HepG2 (cell line): ENCODE data around the gene KBTBD3. TPM values are rescaled to one million over a fixed set of nuclear protein-coding genes. Genes with fewer than 3 reads are reported as not detected.
A peak's percentile ranks its signal among the peaks of the same experiment; 100 is the strongest.

Experiments used
- ATAC-seq: fragments of 200-7000 bp; cut with Tn5 transposase; 3 replicates; pipeline ENCODE4 v1.9.1; 2020; ENCODE audit warnings: mild to moderate bottlenecking, moderate library complexity
- BruUV-seq: library from RNA; stranded (reverse); fragments of 400-500 nt; replicated peaks from 2 replicates; lab custom pipeline; 2021; lab: Mats Ljungman, UMichigan
- CTCF ChIA-PET: fragments of 300-600 bp; formaldehyde crosslinking; extraction: SDS; loops from one replicate; lab custom pipeline; 2021; ENCODE audit warnings: low total read pairs, inconsistent platforms, low intra/inter-chr PET ratio; lab: Yijun Ruan, JAX
- POLR2A ChIA-PET: fragments of 350-600 bp; sonication (Branson Sonifier 250); formaldehyde crosslinking; loops from one replicate; lab custom pipeline; 2020; ENCODE audit warnings: antibody characterized with exemption, inconsistent platforms; lab: Yijun Ruan, JAX
- DNase-seq: peaks from one replicate; pipeline ENCODE4 v3.0.0-alpha.2; 2015; ENCODE audit warnings: low spot score
- FAIRE-seq: peaks from 3 replicates; lab custom pipeline; 2011; peaks lifted over from hg19 to GRCh38; lab: Jason Lieb, UNC
- H2AFZ ChIP-seq: one replicate; pipeline ENCODE4 v1.6.1; 2011; ENCODE audit warnings: low read length, inconsistent platforms
- H3K27ac ChIP-seq: fragments of 300-600 bp; 3 replicates; pipeline ENCODE4 v1.8.0; 2011; ENCODE audit warnings: mixed run types, mild to moderate bottlenecking, mixed read lengths, low read length, inconsistent platforms; ENCODE audit not compliant: insufficient read depth; ENCODE audit errors: extremely low read length
- H3K27me3 ChIP-seq, 2 experiments: fragments of 200-600 bp in 1 of 2; 2 replicates in 1 of 2; 3 replicates in 1 of 2; pipeline versions ENCODE4 v1.6.0 to v1.8.0; 2011; ENCODE audit warnings: low read length in 2 of 2, mild to moderate bottlenecking in 2 of 2, moderate library complexity in 2 of 2, inconsistent platforms in 1 of 2; ENCODE audit not compliant: insufficient read depth in 2 of 2, control insufficient read depth in 1 of 2
- H3K36me3 ChIP-seq, 2 experiments: fragments of 200-600 bp in 1 of 2; replicated peaks in 1 of 2; 2 replicates in 1 of 2; 3 replicates in 1 of 2; pipeline versions ENCODE4 v1.5.1 to v1.8.0; 2011; ENCODE audit warnings: low read length in 2 of 2, inconsistent platforms in 1 of 2; ENCODE audit not compliant: insufficient read depth in 2 of 2, control insufficient read depth in 1 of 2
- H3K4me1 ChIP-seq: 2 replicates; pipeline ENCODE4 v1.5.1; 2012; ENCODE audit warnings: low read length, inconsistent platforms; ENCODE audit not compliant: insufficient read depth
- H3K4me2 ChIP-seq: 2 replicates; pipeline ENCODE4 v1.6.0; 2011; ENCODE audit warnings: low read depth, low read length, inconsistent platforms
- H3K4me3 ChIP-seq, 3 experiments: fragments of 200-600 bp in 1 of 3; sonication (generic), shearing (Covaris generic) in 1 of 3; replicated peaks in 1 of 3; 2 replicates each; pipeline ENCODE4 v1.5.1; 2011 to 2016; ENCODE audit warnings: low read length in 3 of 3, inconsistent platforms in 2 of 3, low read depth in 2 of 3, mild to moderate bottlenecking in 2 of 3, control low read depth in 1 of 3, mixed read lengths in 1 of 3; ENCODE audit not compliant: insufficient read depth in 1 of 3
- H3K79me2 ChIP-seq: one replicate; pipeline ENCODE4 v1.6.1; 2011; ENCODE audit warnings: low read length, inconsistent platforms; ENCODE audit not compliant: insufficient read depth
- H3K9ac ChIP-seq: 2 replicates; pipeline ENCODE4 v1.6.0; 2011; ENCODE audit warnings: mild to moderate bottlenecking, low read depth, low read length, inconsistent platforms; ENCODE audit not compliant: insufficient read depth
- H3K9me3 ChIP-seq: 2 replicates; pipeline ENCODE4 v1.5.1; 2012; ENCODE audit warnings: mild to moderate bottlenecking, low read length
- H4K20me1 ChIP-seq: 2 replicates; pipeline ENCODE4 v1.6.0; 2011; ENCODE audit warnings: inconsistent platforms, mild to moderate bottlenecking, low read length, moderate library complexity; ENCODE audit not compliant: insufficient read depth
- GATAD2A ChIP-seq: IDR thresholded peaks from 2 replicates; pipeline ENCODE4 v1.6.1; 2016
- KDM2A ChIP-seq: sonication (generic); formaldehyde crosslinking; IDR thresholded peaks from 2 replicates; pipeline ENCODE4 v1.4.0; 2020; ENCODE audit warnings: low read depth, missing genetic modification reagents, borderline replicate concordance
- MIER2 ChIP-seq: IDR thresholded peaks from 2 replicates; pipeline ENCODE4 v1.6.1; 2016; ENCODE audit warnings: missing biosample characterization, missing genetic modification reagents
- MIXL1 ChIP-seq: IDR thresholded peaks from 2 replicates; pipeline ENCODE4 v1.6.1; 2016
- PPARG ChIP-seq: conservative IDR thresholded peaks from 2 replicates; pipeline ENCODE4 v1.6.1; 2016; ENCODE audit warnings: missing biosample characterization, missing genetic modification reagents
- RFX3 ChIP-seq: IDR thresholded peaks from 2 replicates; pipeline ENCODE4 v1.6.1; 2016; ENCODE audit warnings: missing biosample characterization, missing genetic modification reagents
- SMC3 ChIP-seq: IDR thresholded peaks from 2 replicates; pipeline ENCODE4 v1.6.1; 2011; ENCODE audit warnings: low read length, improper control_type of control experiment
- SOX13 ChIP-seq, 3 experiments: fragments of 450-650 bp in 1 of 3; sonication (generic) in 1 of 3; formaldehyde crosslinking in 1 of 3; IDR thresholded peaks in 2 of 3; conservative IDR thresholded peaks in 1 of 3; 2 replicates each; pipeline versions ENCODE4 v1.5.0 to v1.6.1; 2016 to 2020; ENCODE audit warnings: antibody characterized with exemption in 1 of 3, mild to moderate bottlenecking in 1 of 3, missing compliant biosample characterization in 1 of 3, missing genetic modification reagents in 1 of 3, moderate library complexity in 1 of 3
- SOX5 ChIP-seq: IDR thresholded peaks from 2 replicates; pipeline ENCODE4 v1.6.1; 2016; ENCODE audit warnings: borderline replicate concordance
- TFAP4 ChIP-seq: sonication (generic); IDR thresholded peaks from 2 replicates; pipeline ENCODE4 v1.6.1; 2016; ENCODE audit warnings: low read depth, borderline replicate concordance
- ZBTB21 ChIP-seq: sonication (generic); formaldehyde crosslinking; IDR thresholded peaks from 2 replicates; pipeline ENCODE4 v1.4.0; 2020; ENCODE audit warnings: missing genetic modification reagents
- ZNF292 ChIP-seq: sonication (generic); formaldehyde crosslinking; IDR thresholded peaks from 2 replicates; pipeline ENCODE4 v1.8.1; 2022; ENCODE audit warnings: mild to moderate bottlenecking, low read depth, missing genetic modification reagents, borderline replicate concordance
- WGBS: methylation state at CpG from one replicate; pipeline ENCODE4 v1.1.6; 2017; ENCODE audit warnings: low lambda C conversion rate; 5-methylcytosine and 5-hydroxymethylcytosine counted together
- in situ Hi-C: cut with HindIII; loops from 2 replicates; pipeline ENCODE4 v1.10.0; 2017; ENCODE audit warnings: low pct_unique_long_range_greater_than_20kb; ENCODE audit not compliant: extremely low pct_ligation_motif_present
- intact Hi-C: fragments of 100-400 bp; cut with micrococcal nuclease; formaldehyde crosslinking; loops from one replicate; pipeline ENCODE4 v1.10.0; 2022; ENCODE audit not compliant: unreplicated experiment
- polyA plus RNA-seq, 8 experiments: library from polyadenylated mRNA; depleted of rRNA in 3 of 8; stranded (reverse) in 7 of 8; unstranded in 1 of 8; fragments of >200 nt; fragmentation: Illumina TruSeq in 4 of 8; extraction: Trizol in 4 of 8; gene quantifications; 2 replicates each; pipeline versions ENCODE4 v1.2.1 to v1.2.3, GENCODE V29; 2011 to 2016; ENCODE audit warnings: low read depth in 4 of 8, missing spikeins in 1 of 8, mixed read lengths in 1 of 8; ENCODE audit not compliant: insufficient read depth in 1 of 8
- total RNA-seq, 5 experiments: library from RNA; depleted of rRNA; stranded (reverse); fragments of >200 nt; fragmentation: Illumina TruSeq; extraction: Trizol; gene quantifications; 2 replicates each; pipeline ENCODE4 v1.2.3, GENCODE V29; 2016; ENCODE audit warnings: low read depth in 1 of 5
- TF ChIP-seq, protein P1 (sequence below): sonication (generic); formaldehyde crosslinking; IDR thresholded peaks from 2 replicates; pipeline ENCODE4 v1.5.1; 2020; ENCODE audit warnings: mild to moderate bottlenecking, missing genetic modification reagents, moderate library complexity
- TF ChIP-seq, protein P2 (sequence below): IDR thresholded peaks from 2 replicates; pipeline ENCODE4 v1.4.0; 2020; ENCODE audit warnings: mild to moderate bottlenecking, missing genetic modification reagents

KBTBD3 gene
- total and polyA plus RNA-seq, 2 of the 13 experiments (the other 11 are each of a cell fraction or from before 2014, with no cell fraction given), result 1.8 to 7.4 TPM

DNA sequence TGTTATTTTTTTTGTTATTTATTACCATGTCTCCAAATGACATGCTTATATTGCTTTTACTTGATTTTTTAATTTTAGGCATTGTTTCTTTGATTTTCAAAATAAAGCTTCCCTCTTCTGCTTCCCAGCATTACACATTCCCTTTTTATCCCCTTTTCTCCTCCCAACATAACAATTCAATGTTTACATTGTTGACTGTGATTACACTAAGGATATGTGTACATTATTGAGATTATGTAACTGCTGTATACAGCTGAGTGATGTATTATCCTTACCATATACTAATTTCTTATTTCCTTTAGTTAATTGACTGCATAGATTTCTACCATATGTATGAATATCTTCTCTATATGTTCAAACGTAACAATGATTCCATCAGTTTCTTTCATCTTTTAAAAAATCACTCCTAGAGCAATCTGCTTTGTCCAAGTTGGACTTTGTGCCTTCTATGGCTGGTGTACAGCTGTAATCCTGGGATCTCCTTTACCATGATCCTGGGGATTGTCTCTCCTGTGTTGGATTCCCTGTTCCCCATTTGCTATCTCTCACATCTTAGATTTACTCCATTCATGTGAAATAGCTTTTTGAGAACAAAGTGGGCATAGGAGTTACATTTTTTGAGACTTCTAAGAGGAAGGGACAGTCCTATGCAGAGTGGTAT, 21.9 kb upstream of the KBTBD3 start (continued):
- TF ChIP-seq PPARG (CRISPR knock-in tag) (no peak), SOX13 (IDR thresholded peaks at IDR 0.05) (no peak), SOX13 (CRISPR knock-in tag; conservative IDR thresholded peaks at IDR 0.05 in 1 of 2, IDR thresholded peaks at IDR 0.05 in 1 of 2) (0 out of 4 replicates have a peak, but pooled peaks of 1 of the 2 experiments have one; percentile 18), RFX3 (CRISPR knock-in tag) (no peak), TFAP4 (peak; percentile 6; the same call in 1 of the 2 replicates), GATAD2A (CRISPR knock-in tag) (peak; percentile 13; the same call in 1 of the 2 replicates)

DNA sequence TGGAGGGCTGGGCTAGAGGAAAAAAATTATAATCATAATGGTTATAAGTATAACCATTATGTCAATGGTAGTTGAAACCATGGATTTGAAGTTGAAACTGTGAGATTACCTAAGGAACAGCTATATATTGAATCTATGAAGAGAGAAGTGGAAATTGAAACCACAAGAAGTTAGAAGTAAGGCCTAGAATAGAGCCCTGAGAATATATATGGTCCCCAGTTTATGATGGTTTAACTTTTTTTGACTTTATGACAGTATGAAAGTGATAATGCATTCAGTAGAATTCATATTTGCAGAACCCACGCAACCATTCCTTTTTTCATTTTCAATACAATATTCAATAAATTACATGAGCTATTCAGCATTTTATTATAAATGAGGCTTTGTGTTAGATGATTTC, 15.3 kb upstream of the KBTBD3 start:
- Histone ChIP-seq H3K36me3 (peaks cover 12 to 62% of the 10 kb centered on the region in 2 experiments), H2AFZ (no peak overlapping the region), H3K9me3 (no peaks in the 10 kb centered on the region), H3K4me2 (no peak overlapping the region), H3K27me3 (no peaks in the 10 kb centered on the region), H3K79me2 (peaks cover 34% of the 10 kb centered on the region), H3K9ac (no peak overlapping the region), H3K27ac (no peak overlapping the region), H3K4me3 (no peak overlapping the region), H3K4me1 (peaks cover 17% of the 10 kb centered on the region), H4K20me1 (peaks cover 23% of the 10 kb centered on the region)
- 93% methylated on average over 1 of the region's 1 CpG for WGBS
- ChIA-PET POLR2A (interaction anchor here (1.3 kb wide), 1 partner anchor 15 kb away, joined by 3 read pairs; the partner anchor contains the start of genes AASDHPPT and KBTBD3), CTCF (no interaction called here)
- intact Hi-C loops, result no loop called here
- DNase-seq (no peak), ATAC-seq (no peak), FAIRE-seq (no peak)
- no TSS peak for BruUV-seq
- in situ Hi-C loops, result no loop called here
- TF ChIP-seq, protein P1, sequence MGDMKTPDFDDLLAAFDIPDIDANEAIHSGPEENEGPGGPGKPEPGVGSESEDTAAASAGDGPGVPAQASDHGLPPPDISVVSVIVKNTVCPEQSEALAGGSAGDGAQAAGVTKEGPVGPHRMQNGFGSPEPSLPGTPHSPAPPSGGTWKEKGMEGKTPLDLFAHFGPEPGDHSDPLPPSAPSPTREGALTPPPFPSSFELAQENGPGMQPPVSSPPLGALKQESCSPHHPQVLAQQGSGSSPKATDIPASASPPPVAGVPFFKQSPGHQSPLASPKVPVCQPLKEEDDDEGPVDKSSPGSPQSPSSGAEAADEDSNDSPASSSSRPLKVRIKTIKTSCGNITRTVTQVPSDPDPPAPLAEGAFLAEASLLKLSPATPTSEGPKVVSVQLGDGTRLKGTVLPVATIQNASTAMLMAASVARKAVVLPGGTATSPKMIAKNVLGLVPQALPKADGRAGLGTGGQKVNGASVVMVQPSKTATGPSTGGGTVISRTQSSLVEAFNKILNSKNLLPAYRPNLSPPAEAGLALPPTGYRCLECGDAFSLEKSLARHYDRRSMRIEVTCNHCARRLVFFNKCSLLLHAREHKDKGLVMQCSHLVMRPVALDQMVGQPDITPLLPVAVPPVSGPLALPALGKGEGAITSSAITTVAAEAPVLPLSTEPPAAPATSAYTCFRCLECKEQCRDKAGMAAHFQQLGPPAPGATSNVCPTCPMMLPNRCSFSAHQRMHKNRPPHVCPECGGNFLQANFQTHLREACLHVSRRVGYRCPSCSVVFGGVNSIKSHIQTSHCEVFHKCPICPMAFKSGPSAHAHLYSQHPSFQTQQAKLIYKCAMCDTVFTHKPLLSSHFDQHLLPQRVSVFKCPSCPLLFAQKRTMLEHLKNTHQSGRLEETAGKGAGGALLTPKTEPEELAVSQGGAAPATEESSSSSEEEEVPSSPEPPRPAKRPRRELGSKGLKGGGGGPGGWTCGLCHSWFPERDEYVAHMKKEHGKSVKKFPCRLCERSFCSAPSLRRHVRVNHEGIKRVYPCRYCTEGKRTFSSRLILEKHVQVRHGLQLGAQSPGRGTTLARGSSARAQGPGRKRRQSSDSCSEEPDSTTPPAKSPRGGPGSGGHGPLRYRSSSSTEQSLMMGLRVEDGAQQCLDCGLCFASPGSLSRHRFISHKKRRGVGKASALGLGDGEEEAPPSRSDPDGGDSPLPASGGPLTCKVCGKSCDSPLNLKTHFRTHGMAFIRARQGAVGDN, result no peak
- no peak for TF ChIP-seq ZBTB21 (CRISPR knock-in tag)
- TF ChIP-seq, protein P2, sequence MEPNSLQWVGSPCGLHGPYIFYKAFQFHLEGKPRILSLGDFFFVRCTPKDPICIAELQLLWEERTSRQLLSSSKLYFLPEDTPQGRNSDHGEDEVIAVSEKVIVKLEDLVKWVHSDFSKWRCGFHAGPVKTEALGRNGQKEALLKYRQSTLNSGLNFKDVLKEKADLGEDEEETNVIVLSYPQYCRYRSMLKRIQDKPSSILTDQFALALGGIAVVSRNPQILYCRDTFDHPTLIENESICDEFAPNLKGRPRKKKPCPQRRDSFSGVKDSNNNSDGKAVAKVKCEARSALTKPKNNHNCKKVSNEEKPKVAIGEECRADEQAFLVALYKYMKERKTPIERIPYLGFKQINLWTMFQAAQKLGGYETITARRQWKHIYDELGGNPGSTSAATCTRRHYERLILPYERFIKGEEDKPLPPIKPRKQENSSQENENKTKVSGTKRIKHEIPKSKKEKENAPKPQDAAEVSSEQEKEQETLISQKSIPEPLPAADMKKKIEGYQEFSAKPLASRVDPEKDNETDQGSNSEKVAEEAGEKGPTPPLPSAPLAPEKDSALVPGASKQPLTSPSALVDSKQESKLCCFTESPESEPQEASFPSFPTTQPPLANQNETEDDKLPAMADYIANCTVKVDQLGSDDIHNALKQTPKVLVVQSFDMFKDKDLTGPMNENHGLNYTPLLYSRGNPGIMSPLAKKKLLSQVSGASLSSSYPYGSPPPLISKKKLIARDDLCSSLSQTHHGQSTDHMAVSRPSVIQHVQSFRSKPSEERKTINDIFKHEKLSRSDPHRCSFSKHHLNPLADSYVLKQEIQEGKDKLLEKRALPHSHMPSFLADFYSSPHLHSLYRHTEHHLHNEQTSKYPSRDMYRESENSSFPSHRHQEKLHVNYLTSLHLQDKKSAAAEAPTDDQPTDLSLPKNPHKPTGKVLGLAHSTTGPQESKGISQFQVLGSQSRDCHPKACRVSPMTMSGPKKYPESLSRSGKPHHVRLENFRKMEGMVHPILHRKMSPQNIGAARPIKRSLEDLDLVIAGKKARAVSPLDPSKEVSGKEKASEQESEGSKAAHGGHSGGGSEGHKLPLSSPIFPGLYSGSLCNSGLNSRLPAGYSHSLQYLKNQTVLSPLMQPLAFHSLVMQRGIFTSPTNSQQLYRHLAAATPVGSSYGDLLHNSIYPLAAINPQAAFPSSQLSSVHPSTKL (CRISPR knock-in tag), result no peak
- no peak for TF ChIP-seq MIXL1
- TF ChIP-seq KDM2A (CRISPR knock-in tag), result no peak
- no peak for TF ChIP-seq MIER2 (CRISPR knock-in tag)
- TF ChIP-seq ZNF292 (CRISPR knock-in tag), result no peak
- no peak for TF ChIP-seq SMC3
- no peak for TF ChIP-seq SOX5
